Testis (tissue), 2 donors: ENCODE measurements around the gene CDC123.

ENCODE experiments used
- CTCF ChIP-seq, 3 experiments: fragments of 450-650 bp in 2 of 3; fragments of 200-600 bp in 1 of 3; sonication (generic) in 1 of 3; IDR thresholded peaks; one replicate each; pipeline ENCODE4 v1.5.1; 2016 to 2019; ENCODE audit warnings: antibody characterized with exemption in 3 of 3, mild to moderate bottlenecking in 2 of 3, moderate library complexity in 1 of 3
- POLR2A ChIP-seq: fragments of 450-650 bp; IDR thresholded peaks from one replicate; pipeline ENCODE4 v1.6.1; 2017; ENCODE audit warnings: antibody characterized with exemption, mild to moderate bottlenecking, moderate library complexity

- TF ChIP-seq CTCF (IDR thresholded peaks at IDR 0.05) (no peak), POLR2A (no peak)
Measured at GRCh38 chr10:12235116-12235694, 39.2 kb downstream of the CDC123 start.
